Calu3 (cell line): ENCODE measurements around the gene KDM5A. TPM values are rescaled to one million over a fixed set of nuclear protein-coding genes. Genes with fewer than 3 reads are reported as not detected.

ENCODE experiments used
- BruUV-seq: library from RNA; stranded (reverse); fragments of 400-500 nt; replicated peaks from 2 replicates; lab custom pipeline; 2021; lab: Mats Ljungman, UMichigan
- CTCF ChIA-PET: fragments of 300-600 bp; sonication (Branson Sonifier 250); formaldehyde crosslinking; loops from one replicate; lab custom pipeline; 2022; ENCODE audit warnings: antibody characterized with exemption; lab: Charles Lee
- DNase-seq: peaks from one replicate; pipeline ENCODE4 v3.0.0; 2022
- H3K27ac Mint-ChIP-seq: one replicate; pipeline ENCODE4 v1.8.0; 2022; ENCODE audit warnings: mixed read lengths; ENCODE audit not compliant: unreplicated experiment
- H3K27me3 Mint-ChIP-seq: one replicate; pipeline ENCODE4 v1.8.0; 2022; ENCODE audit warnings: mixed read lengths; ENCODE audit not compliant: unreplicated experiment
- H3K36me3 Mint-ChIP-seq: one replicate; pipeline ENCODE4 v1.8.0; 2022; ENCODE audit warnings: mild to moderate bottlenecking, moderate library complexity, mixed read lengths; ENCODE audit not compliant: insufficient read depth, unreplicated experiment
- H3K4me1 Mint-ChIP-seq: one replicate; pipeline ENCODE4 v1.8.0; 2022; ENCODE audit warnings: mild to moderate bottlenecking, low read depth, mixed read lengths; ENCODE audit not compliant: unreplicated experiment
- H3K4me3 Mint-ChIP-seq: one replicate; pipeline ENCODE4 v1.8.0; 2022; ENCODE audit warnings: mild to moderate bottlenecking, low read depth, moderate library complexity, mixed read lengths; ENCODE audit not compliant: unreplicated experiment
- H3K9me3 Mint-ChIP-seq: one replicate; pipeline ENCODE4 v1.8.0; 2022; ENCODE audit warnings: low read depth, mixed read lengths; ENCODE audit not compliant: unreplicated experiment
- CTCF ChIP-seq: fragments of 200-600 bp; IDR thresholded peaks from one replicate; pipeline ENCODE4 v1.8.0; 2022; ENCODE audit warnings: antibody characterized with exemption; ENCODE audit not compliant: unreplicated experiment
- intact Hi-C: fragments of 100-400 bp; cut with micrococcal nuclease; formaldehyde crosslinking; loops from one replicate; pipeline ENCODE4 v1.10.0; 2022; ENCODE audit not compliant: unreplicated experiment
- total RNA-seq: library from RNA; stranded (reverse); gene quantifications from 2 replicates; pipeline ENCODE4 v1.2.3, GENCODE V29; 2022

KDM5A gene
- total RNA-seq, 1 experiment from 2014 or later, result 63.6 TPM

DNA sequence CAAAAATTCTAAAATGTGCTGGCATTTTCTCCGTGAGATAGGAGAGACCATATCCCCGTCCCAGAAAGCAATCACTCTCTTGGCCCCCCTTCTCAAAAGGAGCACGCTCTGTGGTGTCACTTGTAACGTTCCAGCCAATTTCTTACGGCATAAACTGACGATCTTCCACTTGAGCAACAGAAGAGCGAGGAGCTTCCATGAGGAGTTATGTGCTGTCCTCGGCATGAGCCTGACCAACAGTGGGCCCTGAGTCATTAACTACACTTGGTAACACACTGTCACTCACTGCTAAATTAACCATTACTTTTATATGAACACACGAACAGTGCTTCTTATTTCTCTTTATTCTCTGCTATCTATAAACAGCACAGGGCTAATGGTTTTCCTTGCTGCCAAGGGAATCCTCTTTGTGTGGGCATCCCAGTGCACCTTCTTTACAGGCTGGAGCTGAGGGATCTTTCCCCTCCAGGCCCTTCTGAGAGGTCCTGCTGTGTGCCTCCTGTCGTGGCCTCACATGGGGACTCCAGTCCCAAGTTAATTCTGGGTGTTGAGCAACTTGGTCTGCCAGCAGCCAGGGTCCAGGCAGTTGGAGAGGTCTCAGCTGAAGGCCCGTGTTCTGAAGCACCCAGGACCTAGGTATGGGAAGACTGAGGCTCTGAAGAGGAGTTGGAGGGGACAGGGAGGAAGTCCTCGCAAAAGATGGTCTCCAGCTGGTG lies 135.8 kb downstream of the KDM5A start:
- no peak overlapping the region for H3K27ac Mint-ChIP-seq
- H3K9me3 Mint-ChIP-seq, result peaks cover 5% of the 10 kb centered on the region
- intact Hi-C loops, result no loop called here
- no peaks in the 10 kb centered on the region for H3K4me1 Mint-ChIP-seq
- no peak for TF ChIP-seq CTCF
- no peak for DNase-seq
- no TSS peak for BruUV-seq
- CTCF ChIA-PET, result no interaction called here
- no peak overlapping the region for H3K4me3 Mint-ChIP-seq
- H3K36me3 Mint-ChIP-seq, result no peaks in the 10 kb centered on the region
- peaks cover 42% of the 10 kb centered on the region for H3K27me3 Mint-ChIP-seq

DNA sequence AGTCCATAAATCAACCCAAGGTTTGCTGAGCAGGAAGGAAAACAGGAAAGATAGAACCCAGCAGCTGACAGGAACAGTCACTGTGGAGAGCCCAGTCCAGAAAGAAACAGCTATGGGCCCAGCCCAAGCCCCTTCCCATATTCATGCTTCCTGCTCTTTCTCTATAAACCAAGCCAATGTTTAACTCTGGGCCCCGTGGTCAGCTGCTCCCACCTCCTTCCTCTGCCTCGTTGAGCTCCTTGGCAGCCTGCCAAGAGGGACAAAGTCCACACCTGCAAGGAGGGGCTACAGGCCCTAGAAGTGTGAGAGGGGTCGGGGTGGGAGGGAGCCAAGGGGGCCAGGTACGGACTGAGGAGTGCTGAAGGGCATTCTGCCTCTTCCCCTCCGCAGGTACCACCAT lies 136.5 kb downstream of the KDM5A start:
- H3K27ac Mint-ChIP-seq, result no peak overlapping the region
- CTCF ChIA-PET, result interaction anchor here (0.6 kb wide), 1 partner anchor 474 kb away, joined by 3 read pairs; no protein-coding TSS in a partner anchor

GRCh38 chr12:247271-247670 lies 141.8 kb downstream of the KDM5A start:
- Mint-ChIP-seq H3K9me3 (peaks cover 5% of the 10 kb centered on the region), H3K4me3 (no peak overlapping the region), H3K36me3 (no peaks in the 10 kb centered on the region), H3K4me1 (no peaks in the 10 kb centered on the region), H3K27ac (no peak overlapping the region), H3K27me3 (no peaks in the 10 kb centered on the region)
- CTCF ChIA-PET, result interaction anchor here (0.6 kb wide), 1 partner anchor 392 kb away, joined by 4 read pairs; no protein-coding TSS in a partner anchor
- TF ChIP-seq CTCF, result no peak
- DNase-seq, result no peak
- intact Hi-C loops, result no loop called here
- BruUV-seq, result no TSS peak

More for the DNA sequence above, 136.5 kb downstream of the KDM5A start:
- intact Hi-C loops, result no loop called here
- Mint-ChIP-seq H3K36me3 (no peaks in the 10 kb centered on the region), H3K4me1 (no peaks in the 10 kb centered on the region), H3K9me3 (peaks cover 5% of the 10 kb centered on the region), H3K4me3 (no peak overlapping the region), H3K27me3 (peaks cover 36% of the 10 kb centered on the region)
- peak; percentile 14 for DNase-seq
- TF ChIP-seq CTCF, result no peak
- no TSS peak for BruUV-seq

DNA sequence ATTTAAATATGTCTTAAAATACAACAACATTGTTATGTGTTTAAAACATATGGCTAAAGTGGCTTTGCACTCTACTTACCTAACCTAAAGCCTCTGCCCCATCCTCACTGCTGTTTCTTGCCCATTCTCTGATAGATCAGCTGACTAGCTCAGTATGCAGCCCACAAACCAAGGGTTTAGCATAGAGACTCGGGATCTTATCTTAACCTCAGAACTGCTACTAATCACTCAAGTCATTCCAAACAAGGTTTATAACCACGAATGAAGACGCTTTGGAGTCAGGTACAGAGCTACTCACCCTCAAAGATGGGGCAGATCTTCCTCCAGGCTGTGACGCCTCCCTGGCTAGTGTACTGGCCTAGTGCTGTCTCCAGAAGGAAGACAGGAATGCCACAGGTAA lies 145.7 kb downstream of the KDM5A start:
- peaks cover 9% of the 10 kb centered on the region for H3K9me3 Mint-ChIP-seq
- BruUV-seq, result no TSS peak
- intact Hi-C loops, result no loop called here
- no peaks in the 10 kb centered on the region for H3K4me1 Mint-ChIP-seq
- H3K27ac Mint-ChIP-seq, result no peak overlapping the region
- H3K36me3 Mint-ChIP-seq, result no peaks in the 10 kb centered on the region
- peaks cover 16% of the 10 kb centered on the region for H3K27me3 Mint-ChIP-seq
- DNase-seq, result no peak
- TF ChIP-seq CTCF, result no peak
- CTCF ChIA-PET, result no interaction called here
- H3K4me3 Mint-ChIP-seq, result no peak overlapping the region
